GM23248 (cell line): ENCODE results near the gene KCNC1.

ENCODE experiments used
- EZH2 ChIP-seq: fragments of 200-600 bp; sonication (generic); IDR thresholded peaks from 2 replicates; pipeline ENCODE4 v1.6.1; 2018; ENCODE audit warnings: antibody characterized with exemption, mild to moderate bottlenecking; ENCODE audit not compliant: insufficient read depth, poor library complexity, severe bottlenecking
- EZH2phosphoT487 ChIP-seq: fragments of 200-600 bp; sonication (generic); IDR thresholded peaks from 2 replicates; pipeline ENCODE4 v1.6.1; 2018; ENCODE audit warnings: antibody characterized with exemption, moderate library complexity, mild to moderate bottlenecking, low read depth; ENCODE audit not compliant: insufficient read depth

DNA sequence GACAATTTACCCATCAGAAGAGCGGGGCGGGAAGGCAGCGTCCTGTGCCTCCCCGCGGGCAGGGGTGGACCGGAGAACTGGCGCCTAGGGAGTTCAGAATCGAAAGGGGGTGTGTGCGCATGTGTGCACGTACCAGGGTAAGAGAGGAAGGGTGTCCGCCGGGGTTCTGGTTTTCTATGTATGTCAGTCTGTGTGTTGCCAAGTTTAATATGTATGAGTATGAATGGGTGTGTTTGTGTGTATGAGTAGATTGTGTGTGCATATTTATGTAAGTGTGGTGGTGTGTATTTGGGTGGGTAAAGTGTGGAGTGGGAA lies 2.0 kb downstream of the KCNC1 start:
- TF ChIP-seq EZH2 (peak; percentile 30), EZH2phosphoT487 (no peak)
